ENCODE results near the gene ELN. TPM values are rescaled to one million over a fixed set of nuclear protein-coding genes. Genes with fewer than 3 reads are reported as not detected.

The ELN gene
- total RNA-seq, 2 experiments from 2014 or later, result 0.07 to 0.19 TPM

DNA sequence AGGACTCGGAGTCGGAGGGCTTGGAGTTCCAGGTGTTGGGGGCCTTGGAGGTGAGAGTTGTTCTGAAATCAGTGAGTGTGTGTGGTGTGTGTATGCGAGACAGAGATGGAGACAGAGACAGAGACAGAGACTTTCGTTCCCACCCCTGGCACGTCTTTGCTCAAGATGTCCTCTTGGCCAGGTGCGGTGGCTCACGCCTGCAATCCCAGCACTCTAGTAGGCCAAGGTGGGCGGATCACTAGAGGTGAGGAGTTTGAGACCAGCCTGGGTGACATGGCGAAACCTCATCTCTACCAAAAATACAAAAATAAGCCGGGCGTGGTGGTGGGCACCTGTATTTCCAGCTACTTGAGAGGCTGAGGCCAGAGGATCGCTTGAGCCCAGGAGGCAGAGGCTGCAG, 35.7 kb downstream of the ELN start:
- intact Hi-C loops (cut with micrococcal nuclease), result no loop called here
- H3K27ac Mint-ChIP-seq, result no peak overlapping the region
- H3K9me3 Mint-ChIP-seq, result no peaks in the 10 kb centered on the region

GRCh38 chr7:74064696-74065095, 36.7 kb downstream of the ELN start:
- Mint-ChIP-seq H3K9me3 (no peaks in the 10 kb centered on the region), H3K27ac (no peak overlapping the region), H3K4me3 (no peak overlapping the region), H3K36me3 (ENCODE audit: low read depth) (no peaks in the 10 kb centered on the region), H3K4me1 (ENCODE audit: low read depth) (no peaks in the 10 kb centered on the region), H3K27me3 (ENCODE audit: low read depth) (no peaks in the 10 kb centered on the region)
- intact Hi-C loops (cut with micrococcal nuclease), result no loop called here
- DNase-seq, result no peak
- CTCF ChIA-PET, result interaction anchor here (0.6 to 1.4 kb wide), 3 partner anchors 221 to 336 kb away, joined by 3 to 5 read pairs (median 3); no protein-coding TSS in a partner anchor

More for the DNA sequence above, 35.7 kb downstream of the ELN start:
- CTCF ChIA-PET, result interaction anchor here (0.6 kb wide), 1 partner anchor 214 kb away, joined by 3 read pairs; no protein-coding TSS in a partner anchor
- Mint-ChIP-seq H3K36me3 (ENCODE audit: low read depth) (no peaks in the 10 kb centered on the region), H3K27me3 (ENCODE audit: low read depth) (peaks cover under 1% of the 10 kb centered on the region), H3K4me3 (no peak overlapping the region), H3K4me1 (ENCODE audit: low read depth) (no peaks in the 10 kb centered on the region)
- DNase-seq, result no peak

DNA sequence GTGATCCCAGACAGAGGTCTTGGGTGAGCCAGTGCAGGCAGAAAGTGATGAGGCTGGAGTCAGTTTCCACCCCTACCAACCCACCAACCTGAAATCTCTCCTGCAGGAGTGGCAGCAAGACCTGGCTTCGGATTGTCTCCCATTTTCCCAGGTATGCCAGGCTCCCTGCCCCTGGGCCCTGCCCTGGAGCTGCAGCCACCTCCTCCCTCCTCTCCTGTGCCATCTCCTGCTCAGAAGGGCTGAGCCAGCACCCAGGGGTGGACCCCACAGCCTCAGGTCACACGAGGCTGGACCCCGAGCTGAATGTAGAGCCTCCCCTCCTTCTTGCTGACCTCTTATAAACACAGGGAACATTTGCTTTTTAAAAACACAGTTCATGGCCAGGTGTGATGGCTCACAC, 38.7 kb downstream of the ELN start:
- intact Hi-C loops (cut with micrococcal nuclease), result no loop called here
- H3K27ac Mint-ChIP-seq, result no peak overlapping the region
- CTCF ChIA-PET, result interaction anchor here (1.1 to 3.3 kb wide), 4 partner anchors 13 to 335 kb away, joined by 3 to 10 read pairs (median 7); no protein-coding TSS in a partner anchor
- no peaks in the 10 kb centered on the region for H3K9me3 Mint-ChIP-seq
- no peaks in the 10 kb centered on the region for H3K4me1 Mint-ChIP-seq (ENCODE audit: low read depth)
- H3K36me3 Mint-ChIP-seq (ENCODE audit: low read depth), result no peaks in the 10 kb centered on the region
- H3K4me3 Mint-ChIP-seq, result no peak overlapping the region
- no peak for DNase-seq
- H3K27me3 Mint-ChIP-seq (ENCODE audit: low read depth), result no peaks in the 10 kb centered on the region

GRCh38 chr7:74068378-74069085, 40.6 kb downstream of the ELN start:
- no peak overlapping the region for H3K4me3 Mint-ChIP-seq
- no peaks in the 10 kb centered on the region for H3K9me3 Mint-ChIP-seq
- H3K27me3 Mint-ChIP-seq (ENCODE audit: low read depth), result no peaks in the 10 kb centered on the region
- no peak for DNase-seq
- CTCF ChIA-PET, result interaction anchor here (0.6 to 3.6 kb wide), 12 partner anchors 9 to 333 kb away, joined by 3 to 32 read pairs (median 4); no protein-coding TSS in a partner anchor
- intact Hi-C loops (cut with micrococcal nuclease), result loop anchor here (1.0 to 2.0 kb wide), 4 partner anchors 106 to 333 kb away; partner anchors contain the start of gene EIF4H
- H3K27ac Mint-ChIP-seq, result no peak overlapping the region
- H3K36me3 Mint-ChIP-seq (ENCODE audit: low read depth), result no peaks in the 10 kb centered on the region
- H3K4me1 Mint-ChIP-seq (ENCODE audit: low read depth), result no peaks in the 10 kb centered on the region

DNA sequence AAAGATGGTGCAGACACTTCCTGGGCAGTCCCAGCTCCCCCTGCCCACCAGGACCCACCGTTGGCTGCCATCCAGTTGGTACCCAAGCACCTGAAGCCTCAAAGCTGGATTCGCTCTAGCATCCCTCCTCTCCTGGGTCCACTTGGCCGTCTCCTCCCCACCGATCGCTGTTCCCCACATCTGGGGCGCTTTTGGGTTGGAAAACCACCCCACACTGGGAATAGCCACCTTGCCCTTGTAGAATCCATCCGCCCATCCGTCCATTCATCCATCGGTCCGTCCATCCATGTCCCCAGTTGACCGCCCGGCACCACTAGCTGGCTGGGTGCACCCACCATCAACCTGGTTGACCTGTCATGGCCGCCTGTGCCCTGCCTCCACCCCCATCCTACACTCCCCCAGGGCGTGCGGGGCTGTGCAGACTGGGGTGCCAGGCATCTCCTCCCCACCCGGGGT, 41.1 kb downstream of the ELN start:
- no peak overlapping the region for H3K4me3 Mint-ChIP-seq
- H3K9me3 Mint-ChIP-seq, result no peaks in the 10 kb centered on the region
- intact Hi-C loops (cut with micrococcal nuclease), result loop anchor here (2.0 kb wide), 1 partner anchor 106 kb away; the partner anchor contains the start of gene EIF4H
- H3K4me1 Mint-ChIP-seq (ENCODE audit: low read depth), result no peaks in the 10 kb centered on the region
- no peaks in the 10 kb centered on the region for H3K36me3 Mint-ChIP-seq (ENCODE audit: low read depth)
- CTCF ChIA-PET, result interaction anchor here (0.6 to 3.6 kb wide), 12 partner anchors 9 to 333 kb away, joined by 3 to 32 read pairs (median 4); no protein-coding TSS in a partner anchor
- H3K27ac Mint-ChIP-seq, result peak overlapping the region; percentile 30
- no peaks in the 10 kb centered on the region for H3K27me3 Mint-ChIP-seq (ENCODE audit: low read depth)
- DNase-seq, result no peak

DNA sequence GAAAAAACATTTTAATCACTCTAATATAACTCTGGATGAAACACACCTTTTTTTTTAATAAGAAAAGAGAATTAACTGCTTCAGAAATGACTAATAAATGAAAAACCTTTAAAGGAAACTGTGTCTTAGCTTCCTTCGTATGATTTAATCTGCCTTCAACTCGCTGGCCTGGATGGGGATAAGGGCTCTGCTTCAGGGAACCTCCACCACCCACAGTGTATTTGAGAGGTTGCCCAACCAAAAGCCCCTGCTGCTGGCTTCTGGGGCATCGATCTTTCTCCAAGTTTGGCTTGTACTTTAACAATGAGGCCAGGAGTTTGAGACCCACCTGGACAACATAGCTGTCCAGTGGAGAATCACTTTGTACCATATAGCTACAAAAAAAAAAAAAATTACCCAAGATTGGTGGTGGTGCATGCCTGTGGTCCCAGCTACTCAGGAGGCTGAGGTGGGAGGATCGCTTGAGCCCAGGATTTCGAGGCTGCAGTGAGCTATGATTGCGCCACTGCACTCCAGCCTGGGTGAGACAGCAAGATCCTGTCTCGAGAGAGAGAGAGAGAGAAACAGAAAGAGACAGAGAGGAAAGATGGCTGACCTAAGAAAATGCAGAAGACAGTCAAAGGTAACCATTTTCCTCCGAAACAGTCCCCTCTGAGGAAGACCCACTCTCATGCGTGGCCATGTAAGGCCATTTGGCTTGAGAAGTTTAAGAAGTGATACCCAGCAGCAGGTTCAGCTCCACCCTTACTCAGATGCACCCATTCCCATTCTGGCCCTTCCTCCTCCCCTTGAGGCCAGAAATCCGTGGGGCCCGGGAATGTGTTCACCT, 42.0 kb downstream of the ELN start:
- intact Hi-C loops (cut with micrococcal nuclease), result loop anchor here (2.0 kb wide), 1 partner anchor 105 kb away; the partner anchor contains the start of gene EIF4H
- no peak overlapping the region for H3K4me3 Mint-ChIP-seq
- H3K27me3 Mint-ChIP-seq (ENCODE audit: low read depth), result no peaks in the 10 kb centered on the region
- no peaks in the 10 kb centered on the region for H3K4me1 Mint-ChIP-seq (ENCODE audit: low read depth)
- CTCF ChIA-PET, result interaction anchor here (0.7 to 3.6 kb wide), 8 partner anchors 10 to 344 kb away, joined by 3 to 32 read pairs (median 5); no protein-coding TSS in a partner anchor
- DNase-seq, result no peak
- H3K9me3 Mint-ChIP-seq, result no peaks in the 10 kb centered on the region
- no peaks in the 10 kb centered on the region for H3K36me3 Mint-ChIP-seq (ENCODE audit: low read depth)
- H3K27ac Mint-ChIP-seq, result no peak overlapping the region

- Mint-ChIP-seq H3K9me3 (no peaks in the 10 kb centered on the region), H3K27ac (no peak overlapping the region), H3K27me3 (ENCODE audit: low read depth) (no peaks in the 10 kb centered on the region), H3K4me1 (ENCODE audit: low read depth) (no peaks in the 10 kb centered on the region), H3K4me3 (no peak overlapping the region), H3K36me3 (ENCODE audit: low read depth) (no peaks in the 10 kb centered on the region)
- no peak for DNase-seq
- CTCF ChIA-PET, result interaction anchor here (1.0 to 3.6 kb wide), 3 partner anchors 9 to 331 kb away, joined by 3 to 32 read pairs (median 5); no protein-coding TSS in a partner anchor
- intact Hi-C loops (cut with micrococcal nuclease), result no loop called here
Measured at GRCh38 chr7:74070619-74070921, 42.6 kb downstream of the ELN start.

DNA sequence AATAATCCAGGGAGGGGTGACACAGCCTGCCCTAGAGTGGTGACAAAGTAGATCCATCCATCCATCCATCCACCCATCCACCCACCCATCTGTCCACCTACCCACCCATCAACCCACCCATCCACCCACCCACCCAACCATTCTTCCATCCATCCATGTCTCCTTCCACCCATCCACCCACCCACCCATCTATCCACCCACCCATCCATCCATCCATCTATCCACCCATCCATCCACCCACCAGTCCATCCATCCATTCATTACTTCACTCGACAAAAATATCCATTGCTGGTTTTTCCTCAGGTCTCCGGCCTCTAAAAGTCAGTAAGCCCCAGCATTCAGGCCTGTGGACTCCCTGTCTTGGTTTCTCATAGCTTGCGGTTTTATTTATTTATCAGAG, 43.1 kb downstream of the ELN start:
- H3K27ac Mint-ChIP-seq, result no peak overlapping the region
- H3K27me3 Mint-ChIP-seq (ENCODE audit: low read depth), result no peaks in the 10 kb centered on the region
- CTCF ChIA-PET, result interaction anchor here (1.0 to 1.7 kb wide), 2 partner anchors 9 to 41 kb away, joined by 3 to 5 read pairs; no protein-coding TSS in a partner anchor
- DNase-seq, result no peak
- no peak overlapping the region for H3K4me3 Mint-ChIP-seq
- intact Hi-C loops (cut with micrococcal nuclease), result no loop called here
- H3K36me3 Mint-ChIP-seq (ENCODE audit: low read depth), result no peaks in the 10 kb centered on the region
- no peaks in the 10 kb centered on the region for H3K9me3 Mint-ChIP-seq
- no peaks in the 10 kb centered on the region for H3K4me1 Mint-ChIP-seq (ENCODE audit: low read depth)

DNA sequence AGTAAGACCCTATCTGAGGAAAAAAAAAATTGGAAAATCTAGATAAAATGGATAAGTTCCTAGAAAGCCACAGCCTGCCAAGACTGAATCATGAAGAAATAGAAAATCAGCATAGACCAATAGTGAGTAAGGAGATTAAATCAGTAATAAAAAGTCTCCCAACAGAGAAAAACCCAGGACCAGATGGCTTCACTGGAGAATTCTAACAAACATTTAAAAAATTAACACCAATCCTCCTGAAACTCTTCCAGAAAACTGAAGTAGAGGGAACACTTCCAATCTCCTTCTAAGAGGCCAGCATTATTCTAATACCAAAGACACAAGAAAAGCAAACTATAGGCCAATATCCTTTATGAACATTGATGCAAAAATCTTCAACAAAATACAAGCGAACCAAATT, 46.8 kb downstream of the ELN start:
- no peaks in the 10 kb centered on the region for H3K9me3 Mint-ChIP-seq
- CTCF ChIA-PET, result interaction anchor here (0.6 kb wide), 1 partner anchor 37 kb away, joined by 3 read pairs; no protein-coding TSS in a partner anchor
- no peaks in the 10 kb centered on the region for H3K36me3 Mint-ChIP-seq (ENCODE audit: low read depth)
- no peaks in the 10 kb centered on the region for H3K27me3 Mint-ChIP-seq (ENCODE audit: low read depth)
- intact Hi-C loops (cut with micrococcal nuclease), result no loop called here
- no peaks in the 10 kb centered on the region for H3K4me1 Mint-ChIP-seq (ENCODE audit: low read depth)
- no peak overlapping the region for H3K4me3 Mint-ChIP-seq
- no peak overlapping the region for H3K27ac Mint-ChIP-seq
- DNase-seq, result no peak

DNA sequence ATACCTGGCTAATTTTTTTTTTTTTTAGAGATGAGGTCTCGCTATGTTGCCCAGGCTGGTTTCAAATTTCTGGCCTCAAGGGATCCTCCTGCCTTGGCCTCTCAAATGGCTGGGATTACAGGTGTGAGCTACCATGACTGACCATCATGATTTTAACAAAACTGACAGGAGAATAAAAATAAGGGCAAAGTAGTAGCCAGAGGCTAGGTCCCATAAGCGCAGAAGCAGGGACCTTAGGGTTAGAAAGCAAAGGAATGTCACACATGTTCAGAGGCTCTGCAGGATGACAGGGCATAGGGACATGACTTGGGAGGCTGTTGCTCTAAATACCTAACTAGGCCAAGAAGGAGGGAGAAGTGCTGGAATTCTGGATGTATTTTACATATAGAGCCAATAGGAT, 50.5 kb downstream of the ELN start:
- no peak for DNase-seq
- no peaks in the 10 kb centered on the region for H3K36me3 Mint-ChIP-seq (ENCODE audit: low read depth)
- no peak overlapping the region for H3K4me3 Mint-ChIP-seq
- no peaks in the 10 kb centered on the region for H3K9me3 Mint-ChIP-seq
- no peaks in the 10 kb centered on the region for H3K27me3 Mint-ChIP-seq (ENCODE audit: low read depth)
- intact Hi-C loops (cut with micrococcal nuclease), result no loop called here
- H3K4me1 Mint-ChIP-seq (ENCODE audit: low read depth), result peaks cover 2% of the 10 kb centered on the region
- CTCF ChIA-PET, result interaction anchor here (0.9 kb wide), 1 partner anchor 153 kb away, joined by 3 read pairs; no protein-coding TSS in a partner anchor
- H3K27ac Mint-ChIP-seq, result no peak overlapping the region

- Mint-ChIP-seq H3K27ac (no peak overlapping the region), H3K27me3 (ENCODE audit: low read depth) (no peaks in the 10 kb centered on the region), H3K9me3 (no peaks in the 10 kb centered on the region), H3K4me3 (peak overlapping the region; percentile 43), H3K4me1 (ENCODE audit: low read depth) (peaks cover 10% of the 10 kb centered on the region), H3K36me3 (ENCODE audit: low read depth) (peaks cover 4% of the 10 kb centered on the region)
- intact Hi-C loops (cut with micrococcal nuclease), result loop anchor here (1.0 to 5.0 kb wide), 6 partner anchors 12 to 504 kb away; partner anchors contain the start of genes EIF4H, METTL27, RFC2 and TBL2
- no peak for DNase-seq
- CTCF ChIA-PET, result interaction anchor here (0.6 kb wide), 1 partner anchor 329 kb away, joined by 3 read pairs; no protein-coding TSS in a partner anchor
Measured at GRCh38 chr7:74082770-74083116, 54.8 kb downstream of the ELN start.

Measured in activated naive CD4-positive, alpha-beta T cell treated with anti-CD3 and anti-CD28 coated beads for 36 hours (primary cell).